ENCODE results near the gene CHRM2.
A peak's percentile ranks its signal among the peaks of the same experiment; 100 is the strongest.

The CHRM2 gene

DNA sequence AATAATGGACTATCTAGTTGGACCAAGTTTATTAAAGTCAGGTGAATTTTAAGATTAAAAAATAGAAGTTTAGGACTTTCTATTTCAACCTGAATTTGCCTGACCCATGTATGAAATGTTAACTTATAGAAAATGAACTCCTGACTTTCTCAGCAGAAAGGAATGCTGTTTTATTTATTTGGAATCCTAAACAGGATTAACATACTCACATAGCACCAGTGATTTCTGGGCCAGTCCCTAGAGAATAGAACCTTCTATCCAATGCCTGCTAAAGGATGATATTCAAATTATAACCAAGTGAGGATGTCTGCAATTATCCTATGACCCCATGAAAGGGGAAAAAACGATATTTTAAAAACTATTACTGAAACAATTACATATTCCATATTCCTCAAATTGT is 148.8 kb downstream of the CHRM2 start:
- Histone ChIP-seq H3K4me1 (ENCODE audit: control insufficient read depth, insufficient read depth, low read length, poor library complexity, severe bottlenecking) (no peaks in the 10 kb centered on the region), H3K36me3 (ENCODE audit: control insufficient read depth, insufficient read depth, low read length) (no peaks in the 10 kb centered on the region), H3K9me3 (ENCODE audit: control insufficient read depth, low read length) (no peaks in the 10 kb centered on the region), H3K27ac (ENCODE audit: low read depth, low read length, severe bottlenecking) (no peak overlapping the region), H3K4me3 (ENCODE audit: extremely low read depth, insufficient read depth, low read length, poor library complexity, severe bottlenecking) (no peak overlapping the region)
- WGBS, 2 experiments (ENCODE audit: insufficient coverage in 2 of 2): no CpG with 5 or more reads among the region's 1 CpG

DNA sequence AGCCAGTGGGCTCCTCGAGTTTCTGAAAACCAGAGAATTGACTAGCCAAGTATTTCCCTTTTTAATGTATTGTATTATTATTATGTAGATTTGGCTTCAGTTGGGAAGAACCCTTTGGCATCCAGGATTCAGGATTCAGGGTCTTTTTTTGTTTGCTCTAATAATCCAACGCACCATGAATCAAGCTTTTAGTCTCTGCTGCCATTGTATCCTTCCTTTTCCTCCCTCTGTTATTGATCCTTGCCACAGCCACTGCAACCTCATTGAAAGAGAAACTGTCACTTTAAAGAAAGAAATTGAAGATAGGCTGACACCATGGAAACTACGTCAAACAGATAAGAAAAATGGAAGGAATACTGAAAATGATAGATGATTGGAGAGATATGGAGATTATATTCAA is 150.0 kb downstream of the CHRM2 start:
- no peak overlapping the region for H3K27ac ChIP-seq (ENCODE audit: low read depth, low read length, severe bottlenecking)
- no peak overlapping the region for H3K4me3 ChIP-seq (ENCODE audit: extremely low read depth, insufficient read depth, low read length, poor library complexity, severe bottlenecking)

DNA sequence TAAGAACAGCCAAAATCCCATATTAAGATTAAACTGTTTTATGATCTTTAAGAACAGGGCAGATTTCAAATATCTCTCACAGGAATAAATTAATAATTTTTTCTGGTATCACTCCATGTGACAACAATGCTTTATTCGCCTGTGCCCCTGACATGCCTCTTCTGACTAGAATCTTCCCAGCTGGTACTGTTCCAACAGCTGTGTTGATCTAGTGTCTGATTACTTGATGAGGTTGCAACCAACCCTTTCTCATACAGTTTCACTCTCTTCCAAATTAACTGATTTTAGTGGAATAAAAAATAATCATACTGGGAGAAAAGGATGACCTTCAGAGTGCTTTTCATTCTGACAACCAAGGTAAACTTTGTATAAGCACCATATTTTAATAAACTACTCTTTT is 151.9 kb downstream of the CHRM2 start:
- 86% methylated on average over 1 of the region's 1 CpG; no CpG with 5 or more reads in 1 of the 2 experiments for WGBS, 2 experiments (ENCODE audit: insufficient coverage in 2 of 2)
- no peaks in the 10 kb centered on the region for H3K36me3 ChIP-seq (ENCODE audit: control insufficient read depth, insufficient read depth, low read length)
- H3K27ac ChIP-seq (ENCODE audit: low read depth, low read length, severe bottlenecking): no peak overlapping the region
- no peaks in the 10 kb centered on the region for H3K9me3 ChIP-seq (ENCODE audit: control insufficient read depth, low read length)
- H3K4me3 ChIP-seq (ENCODE audit: extremely low read depth, insufficient read depth, low read length, poor library complexity, severe bottlenecking): no peak overlapping the region
- peaks cover 6% of the 10 kb centered on the region for H3K4me1 ChIP-seq (ENCODE audit: control insufficient read depth, insufficient read depth, low read length, poor library complexity, severe bottlenecking)

More for the DNA sequence above, 150.0 kb downstream of the CHRM2 start:
- WGBS, 2 experiments (ENCODE audit: insufficient coverage in 2 of 2): 67 to 86% methylated on average over 1 of the region's 3 CpGs
- no peaks in the 10 kb centered on the region for H3K9me3 ChIP-seq (ENCODE audit: control insufficient read depth, low read length)
- no peaks in the 10 kb centered on the region for H3K4me1 ChIP-seq (ENCODE audit: control insufficient read depth, insufficient read depth, low read length, poor library complexity, severe bottlenecking)
- H3K36me3 ChIP-seq (ENCODE audit: control insufficient read depth, insufficient read depth, low read length): no peaks in the 10 kb centered on the region

GRCh38 chr7:137025469-137026175 is 157.2 kb downstream of the CHRM2 start:
- 70 to 73% methylated on average over 2 of the region's 4 CpGs for WGBS, 2 experiments (ENCODE audit: insufficient coverage in 2 of 2)
- no peaks in the 10 kb centered on the region for H3K36me3 ChIP-seq (ENCODE audit: control insufficient read depth, insufficient read depth, low read length)
- H3K4me1 ChIP-seq (ENCODE audit: control insufficient read depth, insufficient read depth, low read length, poor library complexity, severe bottlenecking): peaks cover 6% of the 10 kb centered on the region
- H3K9me3 ChIP-seq (ENCODE audit: control insufficient read depth, low read length): no peaks in the 10 kb centered on the region
- peak overlapping the region; percentile 80 for H3K27ac ChIP-seq (ENCODE audit: low read depth, low read length, severe bottlenecking)
- H3K4me3 ChIP-seq (ENCODE audit: extremely low read depth, insufficient read depth, low read length, poor library complexity, severe bottlenecking): no peak overlapping the region

GRCh38 chr7:137026176-137026500 is 157.7 kb downstream of the CHRM2 start:
- H3K9me3 ChIP-seq (ENCODE audit: control insufficient read depth, low read length): no peaks in the 10 kb centered on the region
- peak overlapping the region; percentile 80 for H3K27ac ChIP-seq (ENCODE audit: low read depth, low read length, severe bottlenecking)
- no peak overlapping the region for H3K4me3 ChIP-seq (ENCODE audit: extremely low read depth, insufficient read depth, low read length, poor library complexity, severe bottlenecking)
- H3K4me1 ChIP-seq (ENCODE audit: control insufficient read depth, insufficient read depth, low read length, poor library complexity, severe bottlenecking): peaks cover 6% of the 10 kb centered on the region
- no peaks in the 10 kb centered on the region for H3K36me3 ChIP-seq (ENCODE audit: control insufficient read depth, insufficient read depth, low read length)
- WGBS, 2 experiments (ENCODE audit: insufficient coverage in 2 of 2): no CpG with 5 or more reads among the region's 1 CpG

DNA sequence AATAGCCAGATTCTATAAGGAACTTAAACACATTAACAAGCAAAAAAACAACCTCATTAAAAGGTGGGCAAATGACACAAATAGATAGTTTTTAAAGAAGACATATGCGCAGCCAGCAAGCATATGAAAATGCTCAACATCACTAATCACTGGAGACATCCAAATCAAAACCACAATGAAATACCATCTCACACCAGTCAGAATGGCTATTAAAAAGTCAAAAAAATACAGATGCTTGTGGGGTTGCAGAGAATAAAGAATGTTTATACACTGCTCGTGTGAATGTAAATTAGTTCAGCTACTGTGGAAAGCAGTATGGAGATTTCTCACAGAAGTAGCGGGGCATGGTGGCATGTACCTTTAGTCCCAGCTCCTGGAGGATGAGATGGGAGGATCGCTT is 164.0 kb downstream of the CHRM2 start:
- 89 to 100% methylated on average over 1 to 3 of the region's 4 CpGs for WGBS, 2 experiments (ENCODE audit: insufficient coverage in 2 of 2)
- Histone ChIP-seq H3K4me1 (ENCODE audit: control insufficient read depth, insufficient read depth, low read length, poor library complexity, severe bottlenecking) (no peaks in the 10 kb centered on the region), H3K9me3 (ENCODE audit: control insufficient read depth, low read length) (no peaks in the 10 kb centered on the region), H3K4me3 (ENCODE audit: extremely low read depth, insufficient read depth, low read length, poor library complexity, severe bottlenecking) (no peak overlapping the region), H3K36me3 (ENCODE audit: control insufficient read depth, insufficient read depth, low read length) (no peaks in the 10 kb centered on the region), H3K27ac (ENCODE audit: low read depth, low read length, severe bottlenecking) (no peak overlapping the region)

- no peaks in the 10 kb centered on the region for H3K4me1 ChIP-seq (ENCODE audit: control insufficient read depth, insufficient read depth, low read length, poor library complexity, severe bottlenecking)
- no peaks in the 10 kb centered on the region for H3K36me3 ChIP-seq (ENCODE audit: control insufficient read depth, insufficient read depth, low read length)
- no CpG with 5 or more reads among the region's 2 CpGs for WGBS, 2 experiments (ENCODE audit: insufficient coverage in 2 of 2)
- no peak overlapping the region for H3K4me3 ChIP-seq (ENCODE audit: extremely low read depth, insufficient read depth, low read length, poor library complexity, severe bottlenecking)
- no peak overlapping the region for H3K27ac ChIP-seq (ENCODE audit: low read depth, low read length, severe bottlenecking)
- no peaks in the 10 kb centered on the region for H3K9me3 ChIP-seq (ENCODE audit: control insufficient read depth, low read length)
Measured at GRCh38 chr7:137036768-137037167, 168.3 kb downstream of the CHRM2 start.

DNA sequence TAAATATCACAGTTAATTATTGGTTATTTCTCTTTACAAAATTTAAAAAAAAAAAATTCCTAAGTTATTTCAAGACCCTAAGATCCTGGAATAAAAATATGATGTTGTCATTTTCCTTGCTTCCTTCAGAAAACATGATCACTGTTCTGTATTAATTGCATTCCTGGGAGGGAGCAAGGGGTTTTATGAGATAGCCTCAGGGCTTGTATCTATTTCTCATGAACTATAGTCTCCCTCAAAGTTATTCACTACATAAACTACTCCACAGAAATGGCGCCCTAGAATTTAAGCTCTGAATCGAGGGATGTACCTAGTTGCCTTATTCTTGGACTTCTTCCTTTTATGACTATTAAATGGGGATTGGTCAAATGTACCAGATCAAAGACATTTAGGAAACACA is 170.3 kb downstream of the CHRM2 start:
- no peak overlapping the region for H3K27ac ChIP-seq (ENCODE audit: low read depth, low read length, severe bottlenecking)
- H3K9me3 ChIP-seq (ENCODE audit: control insufficient read depth, low read length): no peaks in the 10 kb centered on the region
- no peaks in the 10 kb centered on the region for H3K4me1 ChIP-seq (ENCODE audit: control insufficient read depth, insufficient read depth, low read length, poor library complexity, severe bottlenecking)
- no CpG with 5 or more reads among the region's 2 CpGs for WGBS, 2 experiments (ENCODE audit: insufficient coverage in 2 of 2)
- H3K4me3 ChIP-seq (ENCODE audit: extremely low read depth, insufficient read depth, low read length, poor library complexity, severe bottlenecking): no peak overlapping the region
- H3K36me3 ChIP-seq (ENCODE audit: control insufficient read depth, insufficient read depth, low read length): no peaks in the 10 kb centered on the region

GRCh38 chr7:137040745-137041144 is 172.3 kb downstream of the CHRM2 start:
- no peaks in the 10 kb centered on the region for H3K9me3 ChIP-seq (ENCODE audit: control insufficient read depth, low read length)
- no peak overlapping the region for H3K27ac ChIP-seq (ENCODE audit: low read depth, low read length, severe bottlenecking)
- H3K4me3 ChIP-seq (ENCODE audit: extremely low read depth, insufficient read depth, low read length, poor library complexity, severe bottlenecking): no peak overlapping the region
- no peaks in the 10 kb centered on the region for H3K36me3 ChIP-seq (ENCODE audit: control insufficient read depth, insufficient read depth, low read length)
- no peaks in the 10 kb centered on the region for H3K4me1 ChIP-seq (ENCODE audit: control insufficient read depth, insufficient read depth, low read length, poor library complexity, severe bottlenecking)
- 84% methylated on average over 7 of the region's 7 CpGs; no CpG with 5 or more reads in 1 of the 2 experiments for WGBS, 2 experiments (ENCODE audit: insufficient coverage in 2 of 2)

- no peaks in the 10 kb centered on the region for H3K9me3 ChIP-seq (ENCODE audit: control insufficient read depth, low read length)
- H3K4me3 ChIP-seq (ENCODE audit: extremely low read depth, insufficient read depth, low read length, poor library complexity, severe bottlenecking): no peak overlapping the region
- no peaks in the 10 kb centered on the region for H3K4me1 ChIP-seq (ENCODE audit: control insufficient read depth, insufficient read depth, low read length, poor library complexity, severe bottlenecking)
- H3K36me3 ChIP-seq (ENCODE audit: control insufficient read depth, insufficient read depth, low read length): no peaks in the 10 kb centered on the region
- no peak overlapping the region for H3K27ac ChIP-seq (ENCODE audit: low read depth, low read length, severe bottlenecking)
- WGBS, 2 experiments (ENCODE audit: insufficient coverage in 2 of 2): no CpG with 5 or more reads among the region's 3 CpGs
Measured at GRCh38 chr7:137045573-137045972, 177.1 kb downstream of the CHRM2 start.

GRCh38 chr7:137069249-137069963 is 201.0 kb downstream of the CHRM2 start:
- 90 to 93% methylated on average over 5 to 6 of the region's 8 CpGs for WGBS, 2 experiments (ENCODE audit: insufficient coverage in 2 of 2)
- Histone ChIP-seq H3K36me3 (ENCODE audit: control insufficient read depth, insufficient read depth, low read length) (no peaks in the 10 kb centered on the region), H3K4me3 (ENCODE audit: extremely low read depth, insufficient read depth, low read length, poor library complexity, severe bottlenecking) (no peak overlapping the region), H3K27ac (ENCODE audit: low read depth, low read length, severe bottlenecking) (no peak overlapping the region), H3K4me1 (ENCODE audit: control insufficient read depth, insufficient read depth, low read length, poor library complexity, severe bottlenecking) (peaks cover 6% of the 10 kb centered on the region), H3K9me3 (ENCODE audit: control insufficient read depth, low read length) (no peaks in the 10 kb centered on the region)
